Measurements from ENCODE around the gene RORC.
"Not testable (repeated sequence)": the region's sequence is repeated elsewhere in the genome, so short reads cannot be mapped to it uniquely, and the experiment has no call there.

Gene RORC

GRCh38 chr1:151803915-151804314, 27.7 kb downstream of the RORC start:
- DNase-seq = no peak

- DNase-seq = no peak
Measured at GRCh38 chr1:151803164-151803563, 28.4 kb downstream of the RORC start.

GRCh38 chr1:151802372-151802771, 29.2 kb downstream of the RORC start:
- no peak for DNase-seq

GRCh38 chr1:151801846-151802245, 29.8 kb downstream of the RORC start:
- DNase-seq = no peak

GRCh38 chr1:151801310-151801820, 30.2 kb downstream of the RORC start:
- no peak for DNase-seq

GRCh38 chr1:151800830-151801229, 30.8 kb downstream of the RORC start:
- DNase-seq = no peak

GRCh38 chr1:151799179-151800022, 32.2 kb downstream of the RORC start:
- DNase-seq = no peak

- no peak for DNase-seq
Measured at GRCh38 chr1:151798571-151798970, 33.0 kb downstream of the RORC start.

- DNase-seq = no peak
Measured at GRCh38 chr1:151790940-151791651, 40.5 kb downstream of the RORC start.

GRCh38 chr1:151790071-151790939, 41.3 kb downstream of the RORC start, which contains the start of gene TDRKH:
TSS of gene TDRKH (minus strand) at chr1:151790500. CDS start at chr1:151783022, 7,478 bp downstream.
- peak; percentile 93 to 96 (median 95) for DNase-seq

GRCh38 chr1:151787689-151788088, 43.9 kb downstream of the RORC start:
- no peak for DNase-seq

- no peak for DNase-seq
Measured at GRCh38 chr1:151783796-151784195, 47.8 kb downstream of the RORC start.

- no peak for DNase-seq
Measured at GRCh38 chr1:151782741-151783140, 48.9 kb downstream of the RORC start.

GRCh38 chr1:151782026-151782425, 49.6 kb downstream of the RORC start:
- DNase-seq = not testable (repeated sequence)

- not testable (repeated sequence) for DNase-seq
Measured at GRCh38 chr1:151780736-151781135, 50.9 kb downstream of the RORC start.

- DNase-seq = no peak
Measured at GRCh38 chr1:151779852-151780251, 51.8 kb downstream of the RORC start.

GRCh38 chr1:151777317-151777716, 54.3 kb downstream of the RORC start:
- DNase-seq = no peak

- no peak for DNase-seq
Measured at GRCh38 chr1:151776665-151777062, 54.9 kb downstream of the RORC start.

GRCh38 chr1:151775894-151776664, 55.5 kb downstream of the RORC start:
- no peak for DNase-seq

- DNase-seq = no peak
Measured at GRCh38 chr1:151774256-151774922, 57.2 kb downstream of the RORC start.

- no peak for DNase-seq
Measured at GRCh38 chr1:151773702-151774101, 57.9 kb downstream of the RORC start.

All from activated naive CD4-positive, alpha-beta T cell (primary cell).